Endothelial cell of umbilical vein (primary cell): Measurements from ENCODE around the gene KCNE2. TPM values are rescaled to one million over a fixed set of nuclear protein-coding genes. Genes with fewer than 3 reads are reported as not detected.

Experiments
- BruUV-seq: library from RNA; stranded (reverse); fragments of 400-500 nt; replicated peaks from 2 replicates; lab custom pipeline; 2021; lab: Mats Ljungman, UMichigan
- CTCF ChIA-PET: fragments of 300-600, 350-600 bp; sonication (Branson Sonifier 250); formaldehyde crosslinking; loops from one replicate; lab custom pipeline; 2021; ENCODE audit warnings: antibody characterized with exemption, inconsistent platforms; lab: Charles Lee
- POLR2A ChIA-PET: fragments of 300-600, 350-600 bp; sonication (Branson Sonifier 250); formaldehyde crosslinking; loops from one replicate; lab custom pipeline; 2021; ENCODE audit warnings: antibody characterized with exemption, inconsistent platforms; lab: Charles Lee
- DNase-seq: peaks from one replicate; pipeline ENCODE4 v3.0.0-alpha.2; 2011; ENCODE audit warnings: low read depth, low spot score
- FAIRE-seq: peaks from 2 replicates; lab custom pipeline; 2011; peaks lifted over from hg19 to GRCh38; lab: Jason Lieb, UNC
- H2AFZ ChIP-seq: 2 replicates; pipeline ENCODE4 v1.6.0; 2012; ENCODE audit warnings: low read depth, low read length, control low read depth, inconsistent platforms
- H3K27ac ChIP-seq: 2 replicates; pipeline ENCODE4 v1.5.1; 2011; ENCODE audit warnings: low read depth, mild to moderate bottlenecking, control low read depth, low read length, moderate library complexity; ENCODE audit not compliant: insufficient read depth
- H3K27me3 ChIP-seq, 2 experiments: 2 replicates each; pipeline versions ENCODE4 v1.6.0 to v1.6.1; 2011; ENCODE audit warnings: low read length in 2 of 2, mixed read lengths in 1 of 2; ENCODE audit not compliant: control insufficient read depth in 2 of 2, insufficient read depth in 2 of 2
- H3K36me3 ChIP-seq, 2 experiments: 2 replicates in 1 of 2; 3 replicates in 1 of 2; pipeline ENCODE4 v1.5.1; 2011; ENCODE audit warnings: low read length in 2 of 2, mild to moderate bottlenecking in 1 of 2, moderate library complexity in 1 of 2; ENCODE audit not compliant: control insufficient read depth in 2 of 2, insufficient read depth in 2 of 2; ENCODE audit errors: extremely low read depth in 1 of 2
- H3K4me1 ChIP-seq: 3 replicates; pipeline ENCODE4 v1.5.1; 2011; ENCODE audit warnings: mild to moderate bottlenecking, low read length; ENCODE audit not compliant: control insufficient read depth, insufficient read depth; ENCODE audit errors: extremely low read depth
- H3K4me2 ChIP-seq: 2 replicates; pipeline ENCODE4 v1.6.1; 2011; ENCODE audit warnings: low read length, control low read depth, mixed read lengths; ENCODE audit not compliant: insufficient read depth
- H3K4me3 ChIP-seq, 3 experiments: fragments of 200-600 bp in 1 of 3; sonication (generic), shearing (Covaris generic) in 1 of 3; replicated peaks in 1 of 3; 2 replicates each; pipeline ENCODE4 v1.5.1; 2011 to 2016; ENCODE audit warnings: control low read depth in 3 of 3, low read length in 3 of 3, mild to moderate bottlenecking in 2 of 3, inconsistent platforms in 1 of 3, low read depth in 1 of 3, moderate library complexity in 1 of 3; ENCODE audit not compliant: insufficient read depth in 1 of 3
- H3K79me2 ChIP-seq: 2 replicates; pipeline ENCODE4 v1.6.0; 2012; ENCODE audit warnings: low read length, inconsistent platforms; ENCODE audit not compliant: control insufficient read depth, insufficient read depth
- H3K9ac ChIP-seq: replicated peaks from 2 replicates; pipeline ENCODE3; 2011; ENCODE audit warnings: low read length, control low read depth; ENCODE audit not compliant: insufficient read depth; ENCODE audit errors: extremely low read depth
- H3K9me1 ChIP-seq: replicated peaks from 3 replicates; pipeline ENCODE4 v1.6.0; 2011; ENCODE audit warnings: mild to moderate bottlenecking, low read length; ENCODE audit not compliant: control insufficient read depth, insufficient read depth; ENCODE audit errors: extremely low read depth
- H3K9me3 ChIP-seq: replicated peaks from 2 replicates; pipeline ENCODE4 v1.5.1; 2012; ENCODE audit warnings: low read length, inconsistent platforms; ENCODE audit not compliant: control insufficient read depth, insufficient read depth
- H4K20me1 ChIP-seq: replicated peaks from 2 replicates; pipeline ENCODE3; 2011; ENCODE audit warnings: mild to moderate bottlenecking, low read length; ENCODE audit not compliant: control insufficient read depth, insufficient read depth; ENCODE audit errors: extremely low read depth
- CTCF ChIP-seq, 2 donors: IDR thresholded peaks; 1 replicate in 1 of 2; 2 replicates in 1 of 2; pipeline ENCODE4 v1.5.1; 2011; ENCODE audit warnings: low read length in 2 of 2, mild to moderate bottlenecking in 2 of 2, moderate library complexity in 2 of 2, control low read depth in 1 of 2, inconsistent platforms in 1 of 2, low read depth in 1 of 2; ENCODE audit not compliant: insufficient read depth in 1 of 2; ENCODE audit errors: extremely low read depth in 1 of 2
- JUN ChIP-seq: IDR thresholded peaks from 2 replicates; pipeline ENCODE4 v1.6.1; 2011; ENCODE audit warnings: borderline replicate concordance, low read depth; ENCODE audit not compliant: insufficient read length, insufficient read depth
- MYC ChIP-seq: IDR thresholded peaks from one replicate; pipeline ENCODE4 v1.6.1; 2011; ENCODE audit warnings: mild to moderate bottlenecking, low read depth, low read length
- POLR2A ChIP-seq: IDR thresholded peaks from 2 replicates; pipeline ENCODE4 v1.6.1; 2012; ENCODE audit warnings: low read depth, mild to moderate bottlenecking, control low read depth, low read length
- dilution Hi-C: fragments of 300-500 bp; cut with MboI; formaldehyde crosslinking; loops from one replicate; pipeline ENCODE4 v1.15.0; 2019; ENCODE audit warnings: low sequenced_read_pairs; ENCODE audit not compliant: extremely low pct_ligation_motif_present
- intact Hi-C: fragments of 100-400 bp; cut with micrococcal nuclease; formaldehyde crosslinking; loops from one replicate; pipeline ENCODE4 v1.10.0; 2022
- polyA plus RNA-seq, 4 experiments: library from polyadenylated mRNA; depleted of rRNA in 3 of 4; stranded (reverse) in 3 of 4; unstranded in 1 of 4; fragments of >200 nt; gene quantifications; 2 replicates each; pipeline versions ENCODE4 v1.2.1 to v1.2.3, GENCODE V29; 2011 to 2012; ENCODE audit warnings: missing spikeins in 1 of 4
- total RNA-seq: library from RNA; stranded (reverse); gene quantifications from 2 replicates; pipeline ENCODE4 v1.2.3, GENCODE V29; 2021

The KCNE2 gene
- total and polyA plus RNA-seq, 2 donors (not counting 3 experiments of a cell fraction or from before 2014, with no cell fraction given): not detected

- H3K9me3 ChIP-seq: no peaks in the 10 kb centered on the region
Measured at GRCh38 chr21:34364921-34365320, 1.1 kb downstream of the KCNE2 start.

More at GRCh38 chr21:34364921-34365320, 1.1 kb downstream of the KCNE2 start:
- no peak overlapping the region for H3K9ac ChIP-seq
- no peak for DNase-seq
- BruUV-seq: no TSS peak
- intact Hi-C loops: no loop called here
- ChIA-PET POLR2A (no interaction called here), CTCF (interaction anchor here (1.2 kb wide), 2 partner anchors 266 to 441 kb away, joined by 3 read pairs; no protein-coding TSS in a partner anchor)
- FAIRE-seq: no peak
- H3K9me1 ChIP-seq: no peaks in the 10 kb centered on the region
- H3K27ac ChIP-seq: no peak overlapping the region
- H3K4me1 ChIP-seq: no peaks in the 10 kb centered on the region
- H3K79me2 ChIP-seq: no peaks in the 10 kb centered on the region
- no peaks in the 10 kb centered on the region for H4K20me1 ChIP-seq
- H3K27me3 ChIP-seq: peaks cover 8 to 9% of the 10 kb centered on the region in 2 experiments
- no peaks in the 10 kb centered on the region for H3K36me3 ChIP-seq
- no peak overlapping the region for H3K4me2 ChIP-seq
- no peak overlapping the region for H2AFZ ChIP-seq
- dilution Hi-C loops: no loop called here
- TF ChIP-seq JUN (no peak), POLR2A (no peak), MYC (no peak), CTCF (IDR thresholded peaks at IDR 0.05; ENCODE audit: extremely low read depth in 1 of 2, insufficient read depth in 1 of 2, low read depth in 1 of 2, low read length in 2 of 2) (no peak)
- H3K4me3 ChIP-seq: no peak overlapping the region
